Measurements from ENCODE around the gene CMC2.

- TF ChIP-seq CTCF (conservative IDR thresholded peaks at IDR 0.05; ENCODE audit: low read length), result no peak
- no peak for TF ChIP-seq EZH2phosphoT487 (IDR thresholded peaks at IDR 0.05; ENCODE audit: borderline replicate concordance, low read depth, low read length)
Measured at GRCh38 chr16:81006813-81007695, at the start of gene CMC2, which contains the start of gene CENPN.

All from OCI-LY7 (cell line).